Spinal cord (tissue), 10 donors: Measurements from ENCODE around the gene HBEGF. TPM values are rescaled to one million over a fixed set of nuclear protein-coding genes. Genes with fewer than 3 reads are reported as not detected.
A peak's percentile ranks its signal among the peaks of the same experiment; 100 is the strongest.
"Not testable (repeated sequence)": the region's sequence is repeated elsewhere in the genome, so short reads cannot be mapped to it uniquely, and the experiment has no call there.

Source experiments
- DNase-seq, 6 donors: peaks; one replicate each; pipeline versions ENCODE4 v3.0.0 to v3.0.0-alpha.2; 2013 to 2015; ENCODE audit warnings: low spot score in 6 of 6, low read depth in 4 of 6
- H3K27ac ChIP-seq: one replicate; pipeline ENCODE4 v1.5.1; 2013; ENCODE audit warnings: low read depth, low read length, control low read depth
- H3K27me3 ChIP-seq: one replicate; pipeline ENCODE4 v1.6.1; 2013; ENCODE audit warnings: low read length; ENCODE audit not compliant: control insufficient read depth, insufficient read depth
- H3K36me3 ChIP-seq: one replicate; pipeline ENCODE4 v1.6.1; 2013; ENCODE audit warnings: low read length; ENCODE audit not compliant: control insufficient read depth, insufficient read depth
- H3K4me1 ChIP-seq: one replicate; pipeline ENCODE4 v1.6.1; 2013; ENCODE audit warnings: low read length; ENCODE audit not compliant: control insufficient read depth, insufficient read depth
- H3K4me3 ChIP-seq: one replicate; pipeline ENCODE4 v1.5.1; 2013; ENCODE audit warnings: low read depth, low read length, control low read depth
- H3K9me3 ChIP-seq: one replicate; pipeline ENCODE4 v1.6.1; 2013; ENCODE audit warnings: low read length; ENCODE audit not compliant: control insufficient read depth, insufficient read depth
- WGBS: methylation state at CpG from one replicate; pipeline ENCODE4 v1.1.5; 2013; ENCODE audit warnings: missing lambda C conversion rate; ENCODE audit not compliant: insufficient coverage; 5-methylcytosine and 5-hydroxymethylcytosine counted together
- polyA plus RNA-seq, 2 donors: library from polyadenylated mRNA; unstranded; fragments of 120-200 nt; gene quantifications; one replicate each; pipeline ENCODE4 v1.2.1, GENCODE V29; 2013; ENCODE audit not compliant: insufficient read length in 2 of 2
- total RNA-seq, 2 donors: library from RNA; depleted of rRNA in 1 of 2; stranded (reverse); fragments of 120-200 nt in 1 of 2; fragments of >200 nt in 1 of 2; gene quantifications; one replicate each; pipeline versions ENCODE4 v1.2.3 to v1.2.4, GENCODE V29; 2013 to 2014
- donor health status: healthy.

HBEGF gene
- total and polyA plus RNA-seq, 4 donors = 12.3 to 30.0 (median 21.6) TPM

- H3K27me3 ChIP-seq = peaks cover 5% of the 10 kb centered on the region
- no peaks in the 10 kb centered on the region for H3K36me3 ChIP-seq
- H3K4me1 ChIP-seq = peaks cover 1% of the 10 kb centered on the region
- no peak overlapping the region for H3K4me3 ChIP-seq
- H3K9me3 ChIP-seq = no peaks in the 10 kb centered on the region
- WGBS = 60% methylated on average over 1 of the region's 5 CpGs
- DNase-seq = peak in 5 of 6 donors; percentile 47 to 91 (median 65)
- no peak overlapping the region for H3K27ac ChIP-seq
These were observed 5.4 kb upstream of the HBEGF start for GRCh38 chr5:140351609-140352334.

- WGBS = 79% methylated on average over 2 of the region's 2 CpGs
- no peaks in the 10 kb centered on the region for H3K9me3 ChIP-seq
- H3K36me3 ChIP-seq = peaks cover 4% of the 10 kb centered on the region
- H3K27ac ChIP-seq = no peak overlapping the region
- H3K4me3 ChIP-seq = no peak overlapping the region
- H3K27me3 ChIP-seq = peaks cover 5% of the 10 kb centered on the region
- H3K4me1 ChIP-seq = peaks cover 20% of the 10 kb centered on the region
- DNase-seq = no peak
These were observed 2.8 kb upstream of the HBEGF start for GRCh38 chr5:140349244-140349643.

- Histone ChIP-seq H3K36me3 (peaks cover 5% of the 10 kb centered on the region), H3K27me3 (peaks cover 5% of the 10 kb centered on the region), H3K4me1 (peaks cover 20% of the 10 kb centered on the region), H3K9me3 (no peaks in the 10 kb centered on the region), H3K4me3 (no peak overlapping the region), H3K27ac (no peak overlapping the region)
- 83% methylated on average over 2 of the region's 4 CpGs for WGBS
- DNase-seq = no peak
These were observed 1.7 kb upstream of the HBEGF start for GRCh38 chr5:140348104-140348503.

GRCh38 chr5:140347360-140347759 is 957 bp upstream of the HBEGF start:
- WGBS = 44% methylated on average over 1 of the region's 2 CpGs
- Histone ChIP-seq H3K9me3 (no peaks in the 10 kb centered on the region), H3K36me3 (peaks cover 9% of the 10 kb centered on the region), H3K4me1 (peaks cover 20% of the 10 kb centered on the region), H3K27ac (no peak overlapping the region), H3K27me3 (peaks cover 5% of the 10 kb centered on the region), H3K4me3 (no peak overlapping the region)
- peak in 1 of 6 donors; percentile 13 for DNase-seq

- WGBS = under 1% methylated on average over 35 of the region's 35 CpGs
- Histone ChIP-seq H3K27ac (peak overlapping the region; percentile 67), H3K4me1 (peaks cover 30% of the 10 kb centered on the region), H3K27me3 (peaks cover 5% of the 10 kb centered on the region), H3K4me3 (peak overlapping the region; percentile 69), H3K36me3 (peaks cover 15% of the 10 kb centered on the region), H3K9me3 (no peaks in the 10 kb centered on the region)
- DNase-seq = peak in 3 of 6 donors; percentile 44 to 79 (median 79)
These were observed 470 bp downstream of the HBEGF start for GRCh38 chr5:140345919-140346347.

GRCh38 chr5:140344683-140345423 is 1.6 kb downstream of the HBEGF start:
- H3K27me3 ChIP-seq = no peaks in the 10 kb centered on the region
- H3K4me1 ChIP-seq = peaks cover 30% of the 10 kb centered on the region
- H3K4me3 ChIP-seq = peak overlapping the region; percentile 69
- peak in 1 of 6 donors; percentile 15 for DNase-seq
- H3K9me3 ChIP-seq = no peaks in the 10 kb centered on the region
- WGBS = 60% methylated on average over 3 of the region's 4 CpGs
- no peak overlapping the region for H3K27ac ChIP-seq
- peaks cover 15% of the 10 kb centered on the region for H3K36me3 ChIP-seq

- DNase-seq, H3K4me3 ChIP-seq, H3K27me3 ChIP-seq, H3K9me3 ChIP-seq, H3K27ac ChIP-seq: not testable (repeated sequence)
- Histone ChIP-seq H3K36me3 (peaks cover 15% of the 10 kb centered on the region), H3K4me1 (peaks cover 30% of the 10 kb centered on the region)
- WGBS = 95% methylated on average over 6 of the region's 8 CpGs
These were observed 2.6 kb downstream of the HBEGF start for GRCh38 chr5:140343849-140344248.

- Histone ChIP-seq H3K27me3 (no peaks in the 10 kb centered on the region), H3K27ac (peak overlapping the region; percentile 33), H3K36me3 (peaks cover 15% of the 10 kb centered on the region), H3K4me3 (no peak overlapping the region), H3K9me3 (no peaks in the 10 kb centered on the region), H3K4me1 (peaks cover 30% of the 10 kb centered on the region)
- DNase-seq = no peak
- 80% methylated on average over 1 of the region's 1 CpG for WGBS
These were observed 3.5 kb downstream of the HBEGF start for GRCh38 chr5:140342896-140343295.

GRCh38 chr5:140342287-140342686 is 4.1 kb downstream of the HBEGF start:
- Histone ChIP-seq H3K27me3 (no peaks in the 10 kb centered on the region), H3K36me3 (peaks cover 18% of the 10 kb centered on the region), H3K4me1 (peaks cover 33% of the 10 kb centered on the region), H3K27ac (peak overlapping the region; percentile 53), H3K4me3 (no peak overlapping the region), H3K9me3 (no peaks in the 10 kb centered on the region)
- 38% methylated on average over 2 of the region's 6 CpGs for WGBS
- DNase-seq = peak in 1 of 6 donors; percentile 14
